Medulla oblongata (tissue), 1 donor: ENCODE data around the gene NXF3.
"Not testable (repeated sequence)": the region's sequence is repeated elsewhere in the genome, so short reads cannot be mapped to it uniquely, and the experiment has no call there.

ENCODE experiments used
- DNase-seq: peaks from one replicate; pipeline ENCODE4 v3.0.0-alpha.2; 2015; ENCODE audit errors: extremely low spot score

NXF3 gene

GRCh38 chrX:103051260-103051789 is 41.6 kb downstream of the NXF3 start:
- DNase-seq = no peak

- not testable (repeated sequence) for DNase-seq
These were observed 59.6 kb downstream of the NXF3 start for GRCh38 chrX:103033371-103033770.
